ENCODE data around the gene ABCF2. TPM values are rescaled to one million over a fixed set of nuclear protein-coding genes. Genes with fewer than 3 reads are reported as not detected.

ABCF2 gene
- total RNA-seq, 1 donor from 2014 or later, result 20.9 TPM

DNA sequence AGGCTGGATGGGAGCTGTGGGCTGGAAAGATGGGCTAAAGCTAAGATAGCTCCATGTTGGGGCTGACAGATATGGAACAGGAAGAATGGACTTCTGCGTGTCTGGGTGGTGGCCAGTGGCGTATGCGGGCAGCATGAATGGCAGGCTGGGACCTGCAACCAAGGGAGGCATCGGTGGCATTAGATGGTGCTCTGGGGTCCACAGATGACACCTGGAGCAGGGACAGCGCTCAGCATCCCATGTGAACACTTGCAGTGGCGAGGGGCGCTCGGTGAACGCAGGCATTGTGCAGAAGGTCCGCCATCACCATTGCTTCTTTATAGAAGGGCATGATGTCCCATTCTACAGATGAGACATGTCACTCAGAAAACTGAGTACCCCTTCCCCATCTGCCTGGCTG is 42.5 kb upstream of the ABCF2 start:
- H3K27ac ChIP-seq (ENCODE audit: low read depth, low read length), result no peak overlapping the region
- no peak overlapping the region for H3K9ac ChIP-seq (ENCODE audit: low read depth in 1 of 3, low read length in 3 of 3)
- peaks cover 4 to 12% (median 6%) of the 10 kb centered on the region in 3 donors for H3K4me1 ChIP-seq (ENCODE audit: control insufficient read depth in 3 of 3, insufficient read depth in 3 of 3, low read length in 3 of 3)
- no peaks in the 10 kb centered on the region for H3K36me3 ChIP-seq (ENCODE audit: control insufficient read depth in 3 of 3, insufficient read depth in 3 of 3, low read length in 3 of 3)
- no peak overlapping the region for H3K4me3 ChIP-seq (ENCODE audit: low read length in 3 of 3)
- H3K27me3 ChIP-seq (ENCODE audit: control insufficient read depth in 3 of 3, insufficient read depth in 3 of 3, low read length in 3 of 3), result peaks cover 0 to 3% (median under 1%) of the 10 kb centered on the region in 3 donors
- H3K9me3 ChIP-seq (ENCODE audit: control insufficient read depth in 3 of 3, low read length in 3 of 3), result no peaks in the 10 kb centered on the region

DNA sequence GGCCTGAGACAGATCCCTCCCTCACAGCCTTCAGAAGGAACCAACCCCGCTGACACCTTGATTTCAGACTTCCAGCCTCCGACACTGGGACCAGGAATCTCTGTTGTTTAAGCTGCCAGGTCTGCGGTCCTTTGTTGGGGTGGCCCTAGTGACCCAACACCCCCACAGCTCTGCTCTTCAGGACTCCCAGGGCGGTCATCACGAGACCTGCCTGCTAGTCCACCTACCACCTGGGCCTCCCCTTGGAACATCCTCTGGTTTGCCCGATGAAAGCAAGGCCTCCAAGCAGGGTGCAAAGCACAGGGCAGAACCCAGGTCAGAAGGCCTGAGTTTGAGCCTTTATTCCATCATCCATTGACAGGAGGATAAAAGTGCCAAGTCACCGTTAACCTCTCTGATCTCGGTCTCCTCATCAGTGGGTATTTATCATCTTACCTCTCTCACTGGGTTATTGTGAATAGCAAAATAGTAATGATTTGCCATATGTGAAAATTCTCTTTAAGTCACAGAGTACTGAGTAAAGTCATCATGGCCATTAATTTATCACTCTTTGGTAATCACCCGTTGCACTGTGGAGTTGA is 38.4 kb upstream of the ABCF2 start:
- Histone ChIP-seq H3K27me3 (ENCODE audit: control insufficient read depth in 3 of 3, insufficient read depth in 3 of 3, low read length in 3 of 3) (peaks cover 23 to 39% (median 33%) of the 10 kb centered on the region in 3 donors), H3K36me3 (ENCODE audit: control insufficient read depth in 3 of 3, insufficient read depth in 3 of 3, low read length in 3 of 3) (no peaks in the 10 kb centered on the region), H3K9me3 (ENCODE audit: control insufficient read depth in 3 of 3, low read length in 3 of 3) (no peaks in the 10 kb centered on the region), H3K4me1 (ENCODE audit: control insufficient read depth in 3 of 3, insufficient read depth in 3 of 3, low read length in 3 of 3) (peaks cover 0 to 4% (median 0%) of the 10 kb centered on the region in 3 donors), H3K4me3 (ENCODE audit: low read length in 3 of 3) (no peak overlapping the region), H3K9ac (ENCODE audit: low read depth in 1 of 3, low read length in 3 of 3) (no peak overlapping the region), H3K27ac (ENCODE audit: low read depth, low read length) (no peak overlapping the region)

GRCh38 chr7:151264615-151265014 is 37.6 kb upstream of the ABCF2 start:
- Histone ChIP-seq H3K36me3 (ENCODE audit: control insufficient read depth in 3 of 3, insufficient read depth in 3 of 3, low read length in 3 of 3) (no peaks in the 10 kb centered on the region), H3K27me3 (ENCODE audit: control insufficient read depth in 3 of 3, insufficient read depth in 3 of 3, low read length in 3 of 3) (peaks cover 23 to 47% (median 39%) of the 10 kb centered on the region in 3 donors), H3K9me3 (ENCODE audit: control insufficient read depth in 3 of 3, low read length in 3 of 3) (no peaks in the 10 kb centered on the region), H3K9ac (ENCODE audit: low read depth in 1 of 3, low read length in 3 of 3) (no peak overlapping the region), H3K4me3 (ENCODE audit: low read length in 3 of 3) (no peak overlapping the region), H3K27ac (ENCODE audit: low read depth, low read length) (no peak overlapping the region), H3K4me1 (ENCODE audit: control insufficient read depth in 3 of 3, insufficient read depth in 3 of 3, low read length in 3 of 3) (peaks cover 0 to 4% (median 0%) of the 10 kb centered on the region in 3 donors)

DNA sequence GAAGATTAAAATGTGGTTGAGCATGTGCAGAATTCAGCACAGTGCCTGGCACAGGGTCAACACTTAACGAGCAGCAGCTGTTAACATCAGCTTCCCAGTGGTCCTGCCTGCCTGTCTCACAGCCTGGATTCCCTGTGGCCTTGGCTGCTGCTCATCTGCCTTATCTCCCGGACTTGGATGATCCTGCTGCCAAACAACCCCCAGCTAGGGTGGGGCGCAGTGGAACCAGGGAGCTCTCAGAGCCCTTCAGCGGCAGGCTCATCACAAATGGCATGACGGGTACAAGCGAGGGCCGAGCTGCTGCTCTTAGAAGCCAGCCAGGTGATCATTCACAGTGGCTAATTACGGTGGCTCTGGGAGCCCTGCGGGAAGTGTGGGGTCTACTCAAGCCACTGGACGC is 34.5 kb upstream of the ABCF2 start:
- Histone ChIP-seq H3K9ac (ENCODE audit: low read depth in 1 of 3, low read length in 3 of 3) (no peak overlapping the region), H3K27me3 (ENCODE audit: control insufficient read depth in 3 of 3, insufficient read depth in 3 of 3, low read length in 3 of 3) (peaks cover 28 to 61% (median 50%) of the 10 kb centered on the region in 3 donors), H3K4me3 (ENCODE audit: low read length in 3 of 3) (no peak overlapping the region), H3K36me3 (ENCODE audit: control insufficient read depth in 3 of 3, insufficient read depth in 3 of 3, low read length in 3 of 3) (no peaks in the 10 kb centered on the region), H3K9me3 (ENCODE audit: control insufficient read depth in 3 of 3, low read length in 3 of 3) (no peaks in the 10 kb centered on the region), H3K27ac (ENCODE audit: low read depth, low read length) (no peak overlapping the region), H3K4me1 (ENCODE audit: control insufficient read depth in 3 of 3, insufficient read depth in 3 of 3, low read length in 3 of 3) (peaks cover 0 to 4% (median 2%) of the 10 kb centered on the region in 3 donors)

- H3K27me3 ChIP-seq (ENCODE audit: control insufficient read depth in 3 of 3, insufficient read depth in 3 of 3, low read length in 3 of 3), result peaks cover 31 to 63% (median 50%) of the 10 kb centered on the region in 3 donors
- H3K9me3 ChIP-seq (ENCODE audit: control insufficient read depth in 3 of 3, low read length in 3 of 3), result no peaks in the 10 kb centered on the region
Observed at GRCh38 chr7:151260883-151261282, 33.9 kb upstream of the ABCF2 start.

DNA sequence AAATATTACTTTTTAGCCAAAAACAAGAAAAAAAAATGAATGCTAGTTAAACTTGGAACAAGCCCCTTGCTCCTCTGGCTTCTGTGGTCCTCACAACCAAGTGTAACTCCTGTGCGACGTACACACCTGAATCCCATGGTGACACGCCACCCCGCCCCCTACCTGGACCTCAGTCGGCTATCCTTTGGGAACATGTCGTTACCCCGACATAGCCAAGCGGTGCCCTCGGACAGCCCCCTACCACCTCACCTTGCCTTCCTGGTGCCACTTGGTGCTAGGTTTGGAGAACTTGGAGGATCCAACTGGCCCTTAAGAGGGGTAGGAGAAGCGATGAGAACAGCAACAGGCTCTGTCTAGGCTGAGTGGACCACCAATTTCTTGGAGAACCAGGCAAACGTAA is 33.5 kb upstream of the ABCF2 start:
- no peak overlapping the region for H3K4me3 ChIP-seq (ENCODE audit: low read length in 3 of 3)
- H3K36me3 ChIP-seq (ENCODE audit: control insufficient read depth in 3 of 3, insufficient read depth in 3 of 3, low read length in 3 of 3), result no peaks in the 10 kb centered on the region
- H3K4me1 ChIP-seq (ENCODE audit: control insufficient read depth in 3 of 3, insufficient read depth in 3 of 3, low read length in 3 of 3), result peaks cover 0 to 4% (median 3%) of the 10 kb centered on the region in 3 donors
- H3K27me3 ChIP-seq (ENCODE audit: control insufficient read depth in 3 of 3, insufficient read depth in 3 of 3, low read length in 3 of 3), result peaks cover 31 to 63% (median 50%) of the 10 kb centered on the region in 3 donors
- no peak overlapping the region for H3K27ac ChIP-seq (ENCODE audit: low read depth, low read length)
- no peak overlapping the region for H3K9ac ChIP-seq (ENCODE audit: low read depth in 1 of 3, low read length in 3 of 3)
- no peaks in the 10 kb centered on the region for H3K9me3 ChIP-seq (ENCODE audit: control insufficient read depth in 3 of 3, low read length in 3 of 3)

More at GRCh38 chr7:151260883-151261282, 33.9 kb upstream of the ABCF2 start:
- no peaks in the 10 kb centered on the region for H3K36me3 ChIP-seq (ENCODE audit: control insufficient read depth in 3 of 3, insufficient read depth in 3 of 3, low read length in 3 of 3)
- H3K27ac ChIP-seq (ENCODE audit: low read depth, low read length), result no peak overlapping the region
- H3K4me1 ChIP-seq (ENCODE audit: control insufficient read depth in 3 of 3, insufficient read depth in 3 of 3, low read length in 3 of 3), result peaks cover 0 to 4% (median 3%) of the 10 kb centered on the region in 3 donors
- H3K9ac ChIP-seq (ENCODE audit: low read depth in 1 of 3, low read length in 3 of 3), result no peak overlapping the region
- no peak overlapping the region for H3K4me3 ChIP-seq (ENCODE audit: low read length in 3 of 3)

- H3K36me3 ChIP-seq (ENCODE audit: control insufficient read depth in 3 of 3, insufficient read depth in 3 of 3, low read length in 3 of 3), result no peaks in the 10 kb centered on the region
- H3K4me1 ChIP-seq (ENCODE audit: control insufficient read depth in 3 of 3, insufficient read depth in 3 of 3, low read length in 3 of 3), result peaks cover 5 to 12% (median 7%) of the 10 kb centered on the region in 3 donors
- H3K9ac ChIP-seq (ENCODE audit: low read depth in 1 of 3, low read length in 3 of 3), result no peak overlapping the region
- no peaks in the 10 kb centered on the region for H3K9me3 ChIP-seq (ENCODE audit: control insufficient read depth in 3 of 3, low read length in 3 of 3)
- H3K27ac ChIP-seq (ENCODE audit: low read depth, low read length), result no peak overlapping the region
- peaks cover 26 to 48% (median 42%) of the 10 kb centered on the region in 3 donors for H3K27me3 ChIP-seq (ENCODE audit: control insufficient read depth in 3 of 3, insufficient read depth in 3 of 3, low read length in 3 of 3)
- H3K4me3 ChIP-seq (ENCODE audit: low read length in 3 of 3), result no peak overlapping the region
Observed at GRCh38 chr7:151257990-151258389, 31.0 kb upstream of the ABCF2 start.

- H3K27ac ChIP-seq (ENCODE audit: low read depth, low read length), result no peak overlapping the region
- H3K9me3 ChIP-seq (ENCODE audit: control insufficient read depth in 3 of 3, low read length in 3 of 3), result no peaks in the 10 kb centered on the region
- no peak overlapping the region for H3K4me3 ChIP-seq (ENCODE audit: low read length in 3 of 3)
- H3K4me1 ChIP-seq (ENCODE audit: control insufficient read depth in 3 of 3, insufficient read depth in 3 of 3, low read length in 3 of 3), result peaks cover 12 to 22% (median 13%) of the 10 kb centered on the region in 3 donors
- H3K9ac ChIP-seq (ENCODE audit: low read depth in 1 of 3, low read length in 3 of 3), result no peak overlapping the region
- H3K27me3 ChIP-seq (ENCODE audit: control insufficient read depth in 3 of 3, insufficient read depth in 3 of 3, low read length in 3 of 3), result peaks cover 18 to 35% (median 28%) of the 10 kb centered on the region in 3 donors
- no peaks in the 10 kb centered on the region for H3K36me3 ChIP-seq (ENCODE audit: control insufficient read depth in 3 of 3, insufficient read depth in 3 of 3, low read length in 3 of 3)
Observed at GRCh38 chr7:151256410-151257045, 29.5 kb upstream of the ABCF2 start.

DNA sequence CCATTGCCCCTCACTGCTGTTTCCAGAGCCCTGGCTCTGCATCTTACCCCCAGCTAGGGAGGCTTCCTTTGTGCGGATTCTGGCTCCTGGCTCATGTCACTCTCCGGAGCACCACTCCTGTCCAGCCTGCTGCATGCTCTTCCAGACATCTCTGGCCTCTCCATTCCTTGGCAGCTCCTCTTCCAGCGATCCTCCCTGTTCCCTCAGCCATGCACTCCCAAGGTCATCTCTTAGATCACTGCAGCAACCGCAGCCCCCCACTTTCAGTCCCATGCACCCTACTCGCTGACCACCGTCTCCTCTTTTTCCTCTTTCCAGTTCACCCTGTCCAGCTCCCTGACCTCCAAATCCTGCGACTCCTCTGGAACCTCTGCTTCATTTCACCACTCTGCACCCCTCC is 28.4 kb upstream of the ABCF2 start:
- Histone ChIP-seq H3K4me1 (ENCODE audit: control insufficient read depth in 3 of 3, insufficient read depth in 3 of 3, low read length in 3 of 3) (peaks cover 20 to 33% (median 24%) of the 10 kb centered on the region in 3 donors), H3K4me3 (ENCODE audit: low read length in 3 of 3) (no peak overlapping the region), H3K9me3 (ENCODE audit: control insufficient read depth in 3 of 3, low read length in 3 of 3) (no peaks in the 10 kb centered on the region), H3K9ac (ENCODE audit: low read depth in 1 of 3, low read length in 3 of 3) (peak overlapping the region in 1 of 3 donors; percentile 25), H3K27ac (ENCODE audit: low read depth, low read length) (no peak overlapping the region), H3K36me3 (ENCODE audit: control insufficient read depth in 3 of 3, insufficient read depth in 3 of 3, low read length in 3 of 3) (no peaks in the 10 kb centered on the region), H3K27me3 (ENCODE audit: control insufficient read depth in 3 of 3, insufficient read depth in 3 of 3, low read length in 3 of 3) (peaks cover 9 to 23% (median 17%) of the 10 kb centered on the region in 3 donors)

DNA sequence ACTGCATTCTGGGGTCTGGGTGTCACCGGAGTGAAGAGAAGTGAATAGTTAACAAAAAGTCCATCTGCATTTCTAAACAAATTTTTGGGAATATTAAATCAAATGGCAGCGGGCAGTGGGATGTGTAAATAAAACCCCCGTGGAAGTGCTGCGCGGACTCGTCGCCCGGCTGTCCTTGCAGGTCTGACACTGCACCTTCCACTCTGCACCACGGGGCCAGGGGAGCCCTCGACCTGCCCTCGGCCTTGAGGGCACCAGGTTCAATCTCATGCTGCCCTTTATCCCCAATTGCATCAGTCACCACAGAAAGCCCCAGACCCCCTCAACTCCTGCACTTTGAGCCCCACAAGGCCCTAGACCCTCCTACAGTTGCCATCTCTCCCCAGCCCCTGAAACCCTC is 27.8 kb upstream of the ABCF2 start:
- Histone ChIP-seq H3K4me3 (ENCODE audit: low read length in 3 of 3) (no peak overlapping the region), H3K27ac (ENCODE audit: low read depth, low read length) (no peak overlapping the region), H3K9ac (ENCODE audit: low read depth in 1 of 3, low read length in 3 of 3) (no peak overlapping the region), H3K4me1 (ENCODE audit: control insufficient read depth in 3 of 3, insufficient read depth in 3 of 3, low read length in 3 of 3) (peaks cover 25 to 39% (median 29%) of the 10 kb centered on the region in 3 donors), H3K9me3 (ENCODE audit: control insufficient read depth in 3 of 3, low read length in 3 of 3) (no peaks in the 10 kb centered on the region), H3K36me3 (ENCODE audit: control insufficient read depth in 3 of 3, insufficient read depth in 3 of 3, low read length in 3 of 3) (no peaks in the 10 kb centered on the region), H3K27me3 (ENCODE audit: control insufficient read depth in 3 of 3, insufficient read depth in 3 of 3, low read length in 3 of 3) (peaks cover 9 to 18% (median 11%) of the 10 kb centered on the region in 3 donors)
